Pancreas (tissue), 10 donors: ENCODE measurements around the gene OR8B4. TPM values are rescaled to one million over a fixed set of nuclear protein-coding genes. Genes with fewer than 3 reads are reported as not detected.
"Not testable (repeated sequence)": the region's sequence is repeated elsewhere in the genome, so short reads cannot be mapped to it uniquely, and the experiment has no call there.

Experiments
- ATAC-seq, 4 donors: fragments of 200-7000 bp; cut with Tn5 transposase; one replicate each; pipeline versions ENCODE4 v1.8.0 to v1.9.1; 2020; ENCODE audit warnings: mild to moderate bottlenecking in 4 of 4, moderate library complexity in 4 of 4
- DNase-seq, 6 donors: peaks; one replicate each; pipeline ENCODE4 v3.0.0-alpha.2; 2020
- FAIRE-seq: peaks from 2 replicates; lab custom pipeline; 2012; peaks lifted over from hg19 to GRCh38; lab: Jason Lieb, UNC
- H3K27ac ChIP-seq, 4 donors: fragments of 200-600 bp; sonication (generic); 1 replicate in 3 of 4; 2 replicates in 1 of 4; pipeline versions ENCODE4 v1.5.0 to v1.8.0; 2020
- H3K27me3 ChIP-seq, 4 donors: fragments of 200-600 bp; one replicate each; pipeline ENCODE4 v1.8.0; 2021
- H3K36me3 ChIP-seq, 3 donors: fragments of 200-600 bp; sonication (generic) in 1 of 3; one replicate each; pipeline versions ENCODE4 v1.5.0 to v1.8.0; 2020 to 2021
- H3K4me1 ChIP-seq, 3 donors: fragments of 200-600 bp; one replicate each; pipeline ENCODE4 v1.8.0; 2021
- H3K4me3 ChIP-seq, 4 donors: fragments of 200-600 bp; sonication (generic) in 2 of 4; one replicate each; pipeline versions ENCODE4 v1.5.0 to v1.8.0; 2020 to 2021
- H3K9me3 ChIP-seq, 4 donors: fragments of 200-600 bp; one replicate each; pipeline ENCODE4 v1.8.0; 2021
- whole genome bisulfite sequencing, 2 donors: extraction: QIAGEN DNeasy Blood & Tissue Kit; methylation state at CpG; one replicate each; pipeline ENCODE4 v1.1.7; 2013; 5-methylcytosine and 5-hydroxymethylcytosine counted together
- intact Hi-C, 3 donors: fragments of 100-400 bp; cut with DNase I; formaldehyde crosslinking; loops; one replicate each; pipeline versions ENCODE4 v1.11.1 to v1.14.2; 2022
- polyA plus RNA-seq, 2 donors: library from polyadenylated mRNA; stranded (reverse); fragments of 200-250 nt; gene quantifications; one replicate each; pipeline ENCODE4 v1.2.3, GENCODE V29; 2013
- total RNA-seq, 6 donors: library from RNA; stranded (reverse); fragmentation: NEBNext Ultra II Directional in 4 of 6; extraction: Animal tissue kit (Norgen Biotek cat#: 25700) in 4 of 6; gene quantifications; one replicate each; pipeline versions ENCODE4 v1.2.1 to v1.2.4, GENCODE V29; 2021 to 2023
- TF ChIP-seq, protein P1 (sequence below), 4 donors: fragments of 200-600 bp; sonication (generic) in 3 of 4; IDR thresholded peaks; one replicate each; pipeline versions ENCODE4 v1.5.0 to v1.8.0; 2021; ENCODE audit warnings: antibody characterized with exemption in 4 of 4
- donor health status: healthy with polysubstance abuse.
- donor health status: DM: no; HTN: no; CAD: no; lungs with moderate emphysema.
- donor health status: DM: no; HTN: no; CAD: no.
- donor health status: control.
- donor health status: control.
- donor health status: Bipolar disorder and iron deficiency.
- donor health status: DM: yes; HTN: yes; CAD: no.
- donor health status: DM: no; HTN: no; CAD: no.
- donor health status: DM: no; HTN: no; CAD: no.
- donor health status: DM: yes; HTN: yes; CAD: no.

The OR8B4 gene
- total and polyA plus RNA-seq, 8 donors = not detected

GRCh38 chr11:124402326-124402922, 22.2 kb downstream of the OR8B4 start:
- TF ChIP-seq, protein P1, sequence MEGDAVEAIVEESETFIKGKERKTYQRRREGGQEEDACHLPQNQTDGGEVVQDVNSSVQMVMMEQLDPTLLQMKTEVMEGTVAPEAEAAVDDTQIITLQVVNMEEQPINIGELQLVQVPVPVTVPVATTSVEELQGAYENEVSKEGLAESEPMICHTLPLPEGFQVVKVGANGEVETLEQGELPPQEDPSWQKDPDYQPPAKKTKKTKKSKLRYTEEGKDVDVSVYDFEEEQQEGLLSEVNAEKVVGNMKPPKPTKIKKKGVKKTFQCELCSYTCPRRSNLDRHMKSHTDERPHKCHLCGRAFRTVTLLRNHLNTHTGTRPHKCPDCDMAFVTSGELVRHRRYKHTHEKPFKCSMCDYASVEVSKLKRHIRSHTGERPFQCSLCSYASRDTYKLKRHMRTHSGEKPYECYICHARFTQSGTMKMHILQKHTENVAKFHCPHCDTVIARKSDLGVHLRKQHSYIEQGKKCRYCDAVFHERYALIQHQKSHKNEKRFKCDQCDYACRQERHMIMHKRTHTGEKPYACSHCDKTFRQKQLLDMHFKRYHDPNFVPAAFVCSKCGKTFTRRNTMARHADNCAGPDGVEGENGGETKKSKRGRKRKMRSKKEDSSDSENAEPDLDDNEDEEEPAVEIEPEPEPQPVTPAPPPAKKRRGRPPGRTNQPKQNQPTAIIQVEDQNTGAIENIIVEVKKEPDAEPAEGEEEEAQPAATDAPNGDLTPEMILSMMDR (IDR thresholded peaks at IDR 0.05) = peak in 3 of 4 donors; percentile 20 to 57 (median 24)
- intact Hi-C loops = no loop called here
- Histone ChIP-seq H3K27ac (no peak overlapping the region), H3K4me1 (no peaks in the 10 kb centered on the region), H3K4me3 (no peak overlapping the region), H3K27me3 (no peaks in the 10 kb centered on the region), H3K9me3 (no peaks in the 10 kb centered on the region), H3K36me3 (no peaks in the 10 kb centered on the region)
- peak in 5 of 6 donors; percentile 29 to 55 (median 42) for DNase-seq
- ATAC-seq = peak in 3 of 4 donors; percentile 64 to 88 (median 65)
- FAIRE-seq = no peak
- 28 to 35% methylated on average over 8 of the region's 8 CpGs for WGBS, 2 donors

GRCh38 chr11:124398924-124399323, 25.7 kb downstream of the OR8B4 start, which contains the start of gene OR8B3:
Gene OR8B3 (minus strand): TSS chr11:124399024. CDS start chr11:124397351, 1,673 bp downstream.
- ATAC-seq (no peak), FAIRE-seq (no peak), DNase-seq (no peak)
- no peaks in the 10 kb centered on the region for H3K27me3 ChIP-seq
- TF ChIP-seq, protein P1 (IDR thresholded peaks at IDR 0.05) = no peak
- no peak within 1 kb of the TSS for H3K4me3 ChIP-seq
- H3K36me3 ChIP-seq = no peaks in the 10 kb centered on the region
- H3K4me1 ChIP-seq = no peaks in the 10 kb centered on the region
- intact Hi-C loops = no loop called here
- H3K27ac ChIP-seq = no peak within 1 kb of the TSS
- no peaks in the 10 kb centered on the region for H3K9me3 ChIP-seq

DNA sequence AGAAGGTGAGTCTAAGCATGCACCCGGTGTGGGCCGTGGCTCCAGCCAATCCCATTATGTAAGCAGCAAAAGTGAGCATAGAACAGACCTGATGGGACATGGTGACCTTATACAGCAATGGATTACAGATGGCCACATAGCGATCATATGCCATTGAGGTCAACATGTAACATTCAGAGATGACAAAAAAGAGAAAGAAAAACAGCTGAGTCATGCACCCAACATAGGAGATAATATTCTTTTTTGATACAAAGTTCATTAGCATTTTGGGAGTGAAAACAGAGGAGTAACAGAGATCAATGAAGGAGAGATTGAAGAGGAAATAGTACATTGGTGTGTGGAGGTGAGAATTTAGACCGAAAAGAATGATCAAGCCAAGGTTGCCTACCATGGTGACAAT, 27.8 kb downstream of the OR8B4 start:
- H3K36me3 ChIP-seq, H3K27me3 ChIP-seq, DNase-seq, FAIRE-seq, H3K9me3 ChIP-seq, H3K4me1 ChIP-seq, ATAC-seq, H3K27ac ChIP-seq, intact Hi-C loops, H3K4me3 ChIP-seq: not testable (repeated sequence)
- WGBS, 2 donors = 75 to 91% methylated on average over 2 of the region's 4 CpGs

DNA sequence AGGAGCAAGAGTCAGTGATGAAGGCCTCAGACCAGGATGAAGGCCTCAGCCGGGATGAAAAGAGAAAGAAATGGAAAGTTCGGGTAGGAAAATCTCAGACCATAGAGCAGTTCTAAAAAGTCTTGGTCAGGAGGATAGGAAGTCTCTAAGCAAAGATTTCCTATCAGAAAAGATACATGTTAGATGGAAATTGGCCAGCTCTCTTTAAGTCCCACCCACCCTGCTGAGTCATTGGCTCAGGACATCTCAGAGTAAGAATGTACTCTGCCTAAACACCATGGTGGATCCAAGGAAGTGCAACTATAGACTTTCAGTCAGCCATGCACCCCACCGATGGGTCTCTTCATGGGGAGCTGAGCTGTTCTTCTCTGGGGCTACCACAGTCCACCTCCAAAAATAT, 30.3 kb downstream of the OR8B4 start:
- no peak for ATAC-seq
- no peaks in the 10 kb centered on the region for H3K4me1 ChIP-seq
- no peak for DNase-seq
- H3K4me3 ChIP-seq = no peak overlapping the region
- no peaks in the 10 kb centered on the region for H3K27me3 ChIP-seq
- TF ChIP-seq, protein P1 (IDR thresholded peaks at IDR 0.05) = no peak
- no peak for FAIRE-seq
- H3K36me3 ChIP-seq = no peaks in the 10 kb centered on the region
- WGBS, 2 donors = 52 to 53% methylated on average over 3 of the region's 3 CpGs
- intact Hi-C loops = no loop called here
- H3K9me3 ChIP-seq = no peaks in the 10 kb centered on the region
- H3K27ac ChIP-seq = no peak overlapping the region

DNA sequence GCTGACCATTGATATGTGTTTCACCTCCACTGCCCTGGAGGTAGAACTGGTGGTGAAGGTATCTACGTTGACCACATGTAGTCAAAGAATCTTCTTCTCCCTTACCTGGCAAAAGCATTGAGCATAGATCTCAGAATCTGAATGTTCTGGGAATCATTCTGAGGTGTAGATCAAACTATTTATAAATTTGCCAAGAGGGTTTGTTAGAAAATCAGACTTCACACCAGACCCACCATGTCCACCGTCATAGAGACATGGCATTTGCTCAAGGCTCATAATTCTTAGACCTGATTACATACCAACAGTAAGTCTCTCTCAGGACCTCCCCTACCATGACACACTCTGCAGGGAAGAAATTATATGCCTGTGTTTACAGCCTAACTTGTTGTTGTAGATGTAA, 40.3 kb downstream of the OR8B4 start, which contains the start of gene OR8B2:
TSS of gene OR8B2 (minus strand) at position 101 of the 400 bp plus-strand sequence. CDS start 1,156 bp downstream, outside the sequence.
- intact Hi-C loops = no loop called here
- 68 to 85% methylated on average over 2 of the region's 2 CpGs for WGBS, 2 donors
- Histone ChIP-seq H3K4me3 (no peak within 1 kb of the TSS), H3K9me3 (no peaks in the 10 kb centered on the region), H3K27ac (no peak within 1 kb of the TSS), H3K36me3 (no peaks in the 10 kb centered on the region), H3K4me1 (no peaks in the 10 kb centered on the region), H3K27me3 (no peaks in the 10 kb centered on the region)
- ATAC-seq = no peak
- TF ChIP-seq, protein P1 (IDR thresholded peaks at IDR 0.05) = no peak
- no peak for DNase-seq
- FAIRE-seq = no peak

- ATAC-seq, H3K4me3 ChIP-seq, FAIRE-seq, H3K27ac ChIP-seq, DNase-seq, intact Hi-C loops, H3K36me3 ChIP-seq, H3K9me3 ChIP-seq, H3K27me3 ChIP-seq, H3K4me1 ChIP-seq: not testable (repeated sequence)
- WGBS, 2 donors = 73 to 78% methylated on average over 4 of the region's 6 CpGs
These were observed 41.8 kb downstream of the OR8B4 start for GRCh38 chr11:124382857-124383256.
